ENCODE measurements around the gene AOAH.

- TF ChIP-seq PHF20 (IDR thresholded peaks at IDR 0.05; ENCODE audit: partially characterized antibody) = no peak
- TF ChIP-seq MTA1 (IDR thresholded peaks at IDR 0.05; ENCODE audit: borderline replicate concordance) = no peak
- no peak for TF ChIP-seq NR3C1 (CRISPR knock-in tag; IDR thresholded peaks at IDR 0.05)
- no peak for TF ChIP-seq MXI1 (IDR thresholded peaks at IDR 0.05; ENCODE audit: low read depth, low read length)
- no peak for TF ChIP-seq TAF7 (tag; IDR thresholded peaks at IDR 0.05)
- TF ChIP-seq PHB2 (IDR thresholded peaks at IDR 0.05; ENCODE audit: low read depth) = no peak
- no peak for TF ChIP-seq IRF1 (CRISPR knock-in tag; IDR thresholded peaks at IDR 0.05; ENCODE audit: borderline replicate concordance)
Observed at GRCh38 chr7:36692456-36692855, 31.8 kb downstream of the AOAH start.
